ENCODE data around the gene AGBL4.

Gene AGBL4

GRCh38 chr1:49333906-49334305 lies 689.8 kb downstream of the AGBL4 start (continued):
- TF ChIP-seq, protein P1, sequence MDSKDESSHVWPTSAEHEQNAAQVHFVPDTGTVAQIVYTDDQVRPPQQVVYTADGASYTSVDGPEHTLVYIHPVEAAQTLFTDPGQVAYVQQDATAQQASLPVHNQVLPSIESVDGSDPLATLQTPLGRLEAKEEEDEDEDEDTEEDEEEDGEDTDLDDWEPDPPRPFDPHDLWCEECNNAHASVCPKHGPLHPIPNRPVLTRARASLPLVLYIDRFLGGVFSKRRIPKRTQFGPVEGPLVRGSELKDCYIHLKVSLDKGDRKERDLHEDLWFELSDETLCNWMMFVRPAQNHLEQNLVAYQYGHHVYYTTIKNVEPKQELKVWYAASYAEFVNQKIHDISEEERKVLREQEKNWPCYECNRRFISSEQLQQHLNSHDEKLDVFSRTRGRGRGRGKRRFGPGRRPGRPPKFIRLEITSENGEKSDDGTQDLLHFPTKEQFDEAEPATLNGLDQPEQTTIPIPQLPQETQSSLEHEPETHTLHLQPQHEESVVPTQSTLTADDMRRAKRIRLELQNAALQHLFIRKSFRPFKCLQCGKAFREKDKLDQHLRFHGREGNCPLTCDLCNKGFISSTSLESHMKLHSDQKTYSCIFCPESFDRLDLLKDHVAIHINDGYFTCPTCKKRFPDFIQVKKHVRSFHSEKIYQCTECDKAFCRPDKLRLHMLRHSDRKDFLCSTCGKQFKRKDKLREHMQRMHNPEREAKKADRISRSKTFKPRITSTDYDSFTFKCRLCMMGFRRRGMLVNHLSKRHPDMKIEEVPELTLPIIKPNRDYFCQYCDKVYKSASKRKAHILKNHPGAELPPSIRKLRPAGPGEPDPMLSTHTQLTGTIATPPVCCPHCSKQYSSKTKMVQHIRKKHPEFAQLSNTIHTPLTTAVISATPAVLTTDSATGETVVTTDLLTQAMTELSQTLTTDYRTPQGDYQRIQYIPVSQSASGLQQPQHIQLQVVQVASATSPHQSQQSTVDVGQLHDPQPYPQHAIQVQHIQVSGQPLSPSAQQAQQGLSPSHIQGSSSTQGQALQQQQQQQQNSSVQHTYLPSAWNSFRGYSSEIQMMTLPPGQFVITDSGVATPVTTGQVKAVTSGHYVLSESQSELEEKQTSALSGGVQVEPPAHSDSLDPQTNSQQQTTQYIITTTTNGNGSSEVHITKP (tag by site-specific recombination; IDR thresholded peaks at IDR 0.05): no peak
- no peak for TF ChIP-seq SALL2 (tag by site-specific recombination; IDR thresholded peaks at IDR 0.05; ENCODE audit: borderline replicate concordance)
- no peak for TF ChIP-seq ZNF548 (tag by site-specific recombination; IDR thresholded peaks at IDR 0.05)

- H3K36me3 ChIP-seq (ENCODE audit: control insufficient read depth in 2 of 2, insufficient read depth in 1 of 2, low read length in 2 of 2): no peaks in the 10 kb centered on the region
- POLR2A ChIA-PET: no interaction called here
- TF ChIP-seq, protein P1 (tag by site-specific recombination; IDR thresholded peaks at IDR 0.05): no peak
- TF ChIP-seq ZNF660 (tag by site-specific recombination; IDR thresholded peaks at IDR 0.05) (no peak), ZNF248 (tag by site-specific recombination; IDR thresholded peaks at IDR 0.05) (no peak), ZFP37 (tag by site-specific recombination; IDR thresholded peaks at IDR 0.05) (no peak), ZNF560 (tag by site-specific recombination; IDR thresholded peaks at IDR 0.05; ENCODE audit: borderline replicate concordance) (no peak), ZNF791 (tag by site-specific recombination; IDR thresholded peaks at IDR 0.05) (no peak), ZNF302 (tag by site-specific recombination; IDR thresholded peaks at IDR 0.05; ENCODE audit: low read depth) (no peak), ZNF670 (tag by site-specific recombination; IDR thresholded peaks at IDR 0.05; ENCODE audit: low read depth) (no peak), ZNF510 (tag by site-specific recombination; IDR thresholded peaks at IDR 0.05; ENCODE audit: insufficient replicate concordance) (no peak), KLF17 (tag by site-specific recombination; IDR thresholded peaks at IDR 0.05) (no peak), ZNF843 (tag by site-specific recombination; IDR thresholded peaks at IDR 0.05) (no peak), SP7 (tag by site-specific recombination; IDR thresholded peaks at IDR 0.05) (no peak), ZNF416 (tag by site-specific recombination; IDR thresholded peaks at IDR 0.05) (no peak), ZNF223 (tag by site-specific recombination; IDR thresholded peaks at IDR 0.05) (no peak), ZNF16 (tag by site-specific recombination; IDR thresholded peaks at IDR 0.05; ENCODE audit: low read depth) (no peak)
- TF ChIP-seq, protein P2, sequence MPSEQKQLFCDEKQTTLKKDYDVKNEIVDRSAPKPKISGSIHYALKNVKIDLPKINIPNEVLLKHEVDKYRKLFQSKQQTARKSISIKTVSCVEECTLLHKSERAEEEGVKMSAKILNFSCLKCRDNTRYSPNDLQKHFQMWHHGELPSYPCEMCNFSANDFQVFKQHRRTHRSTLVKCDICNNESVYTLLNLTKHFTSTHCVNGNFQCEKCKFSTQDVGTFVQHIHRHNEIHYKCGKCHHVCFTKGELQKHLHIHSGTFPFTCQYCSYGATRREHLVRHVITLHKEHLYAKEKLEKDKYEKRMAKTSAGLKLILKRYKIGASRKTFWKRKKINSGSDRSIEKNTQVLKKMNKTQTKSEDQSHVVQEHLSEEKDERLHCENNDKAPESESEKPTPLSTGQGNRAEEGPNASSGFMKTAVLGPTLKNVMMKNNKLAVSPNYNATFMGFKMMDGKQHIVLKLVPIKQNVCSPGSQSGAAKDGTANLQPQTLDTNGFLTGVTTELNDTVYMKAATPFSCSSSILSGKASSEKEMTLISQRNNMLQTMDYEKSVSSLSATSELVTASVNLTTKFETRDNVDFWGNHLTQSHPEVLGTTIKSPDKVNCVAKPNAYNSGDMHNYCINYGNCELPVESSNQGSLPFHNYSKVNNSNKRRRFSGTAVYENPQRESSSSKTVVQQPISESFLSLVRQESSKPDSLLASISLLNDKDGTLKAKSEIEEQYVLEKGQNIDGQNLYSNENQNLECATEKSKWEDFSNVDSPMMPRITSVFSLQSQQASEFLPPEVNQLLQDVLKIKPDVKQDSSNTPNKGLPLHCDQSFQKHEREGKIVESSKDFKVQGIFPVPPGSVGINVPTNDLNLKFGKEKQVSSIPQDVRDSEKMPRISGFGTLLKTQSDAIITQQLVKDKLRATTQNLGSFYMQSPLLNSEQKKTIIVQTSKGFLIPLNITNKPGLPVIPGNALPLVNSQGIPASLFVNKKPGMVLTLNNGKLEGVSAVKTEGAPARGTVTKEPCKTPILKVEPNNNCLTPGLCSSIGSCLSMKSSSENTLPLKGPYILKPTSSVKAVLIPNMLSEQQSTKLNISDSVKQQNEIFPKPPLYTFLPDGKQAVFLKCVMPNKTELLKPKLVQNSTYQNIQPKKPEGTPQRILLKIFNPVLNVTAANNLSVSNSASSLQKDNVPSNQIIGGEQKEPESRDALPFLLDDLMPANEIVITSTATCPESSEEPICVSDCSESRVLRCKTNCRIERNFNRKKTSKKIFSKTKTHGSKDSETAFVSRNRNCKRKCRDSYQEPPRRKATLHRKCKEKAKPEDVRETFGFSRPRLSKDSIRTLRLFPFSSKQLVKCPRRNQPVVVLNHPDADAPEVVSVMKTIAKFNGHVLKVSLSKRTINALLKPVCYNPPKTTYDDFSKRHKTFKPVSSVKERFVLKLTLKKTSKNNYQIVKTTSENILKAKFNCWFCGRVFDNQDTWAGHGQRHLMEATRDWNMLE (tag by site-specific recombination; conservative IDR thresholded peaks at IDR 0.05; ENCODE audit: low read depth): no peak
- TF ChIP-seq, protein P3, sequence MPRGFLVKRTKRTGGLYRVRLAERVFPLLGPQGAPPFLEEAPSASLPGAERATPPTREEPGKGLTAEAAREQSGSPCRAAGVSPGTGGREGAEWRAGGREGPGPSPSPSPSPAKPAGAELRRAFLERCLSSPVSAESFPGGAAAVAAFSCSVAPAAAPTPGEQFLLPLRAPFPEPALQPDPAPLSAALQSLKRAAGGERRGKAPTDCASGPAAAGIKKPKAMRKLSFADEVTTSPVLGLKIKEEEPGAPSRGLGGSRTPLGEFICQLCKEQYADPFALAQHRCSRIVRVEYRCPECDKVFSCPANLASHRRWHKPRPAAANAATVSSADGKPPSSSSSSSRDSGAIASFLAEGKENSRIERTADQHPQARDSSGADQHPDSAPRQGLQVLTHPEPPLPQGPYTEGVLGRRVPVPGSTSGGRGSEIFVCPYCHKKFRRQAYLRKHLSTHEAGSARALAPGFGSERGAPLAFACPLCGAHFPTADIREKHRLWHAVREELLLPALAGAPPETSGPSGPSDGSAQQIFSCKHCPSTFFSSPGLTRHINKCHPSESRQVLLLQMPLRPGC (tag by site-specific recombination; IDR thresholded peaks at IDR 0.05): no peak
- no peaks in the 10 kb centered on the region for H3K9me3 ChIP-seq (ENCODE audit: control insufficient read depth, insufficient read depth, low read depth, low read length)
- no peak overlapping the region for H3K4me3 ChIP-seq (ENCODE audit: low read depth, low read length)
- no peaks in the 10 kb centered on the region for H3K4me1 ChIP-seq (ENCODE audit: control insufficient read depth, insufficient read depth, low read length)
- no peak overlapping the region for H3K27ac ChIP-seq (ENCODE audit: extremely low read depth, low read depth, low read length)
- CTCF ChIA-PET: no interaction called here
Observed at GRCh38 chr1:49331066-49331852, 692.5 kb downstream of the AGBL4 start.

Measured in HEK293 (cell line).